A549 treated with dexamethasone at 1 μM for 4 hours (cell line): Measurements from ENCODE around the gene GNLY. TPM values are rescaled to one million over a fixed set of nuclear protein-coding genes. Genes with fewer than 3 reads are reported as not detected.

Experiments
- total RNA-seq: library from RNA; stranded (reverse); fragments of 200-300 nt; extraction: Qiagen RNA extraction; gene quantifications from 5 replicates; pipeline ENCODE4 v1.2.3, GENCODE V29; 2022

The GNLY gene
- total RNA-seq: 0.21 to 0.44 TPM (median 0.30 TPM) in 5 replicates

DNA sequence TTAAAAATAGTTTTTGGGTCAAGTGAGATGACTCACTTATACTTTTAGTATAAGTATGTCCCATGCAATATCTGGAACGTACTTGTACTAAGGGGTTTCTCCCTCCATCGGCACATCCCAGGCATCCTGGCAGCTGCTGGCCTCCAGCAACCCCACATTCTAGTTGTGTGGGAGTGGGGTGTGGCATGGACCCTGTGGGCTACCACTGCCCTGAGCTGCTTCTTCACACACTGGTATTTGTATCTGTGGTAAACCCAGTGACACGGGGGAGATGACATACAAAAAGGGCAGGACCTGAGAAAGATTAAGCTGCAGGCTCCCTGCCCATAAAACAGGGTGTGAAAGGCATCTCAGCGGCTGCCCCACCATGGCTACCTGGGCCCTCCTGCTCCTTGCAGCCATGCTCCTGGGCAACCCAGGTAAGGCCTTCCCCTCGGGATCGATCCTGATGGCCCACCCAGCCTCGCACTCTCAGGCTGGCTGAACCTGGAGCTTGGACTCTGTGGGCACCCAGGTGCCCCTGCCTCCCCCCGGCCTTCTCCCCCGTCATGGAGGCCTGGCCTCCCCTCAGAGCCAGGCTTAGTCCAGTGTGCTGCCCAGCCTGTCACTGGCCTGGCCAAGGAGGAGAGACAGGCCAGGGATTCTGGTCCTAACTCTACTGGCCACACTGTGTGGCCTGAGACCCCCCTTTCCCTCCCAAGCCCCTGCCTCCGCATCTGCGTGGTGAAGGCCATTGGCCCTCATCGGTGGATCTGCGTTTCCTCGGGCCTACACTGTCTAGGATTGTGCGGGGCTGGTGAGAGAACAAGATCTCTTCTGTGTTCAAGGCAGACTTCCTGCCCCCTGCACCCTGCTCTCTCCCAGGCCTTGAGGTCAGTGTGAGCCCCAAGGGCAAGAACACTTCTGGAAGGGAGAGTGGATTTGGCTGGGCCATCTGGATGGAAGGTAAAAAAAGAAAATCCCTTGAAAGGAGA is at the start of gene GNLY:
TSS of gene GNLY (plus strand) at position 307 of the 974 bp plus-strand sequence. CDS start at position 368, 61 bp downstream.

DNA sequence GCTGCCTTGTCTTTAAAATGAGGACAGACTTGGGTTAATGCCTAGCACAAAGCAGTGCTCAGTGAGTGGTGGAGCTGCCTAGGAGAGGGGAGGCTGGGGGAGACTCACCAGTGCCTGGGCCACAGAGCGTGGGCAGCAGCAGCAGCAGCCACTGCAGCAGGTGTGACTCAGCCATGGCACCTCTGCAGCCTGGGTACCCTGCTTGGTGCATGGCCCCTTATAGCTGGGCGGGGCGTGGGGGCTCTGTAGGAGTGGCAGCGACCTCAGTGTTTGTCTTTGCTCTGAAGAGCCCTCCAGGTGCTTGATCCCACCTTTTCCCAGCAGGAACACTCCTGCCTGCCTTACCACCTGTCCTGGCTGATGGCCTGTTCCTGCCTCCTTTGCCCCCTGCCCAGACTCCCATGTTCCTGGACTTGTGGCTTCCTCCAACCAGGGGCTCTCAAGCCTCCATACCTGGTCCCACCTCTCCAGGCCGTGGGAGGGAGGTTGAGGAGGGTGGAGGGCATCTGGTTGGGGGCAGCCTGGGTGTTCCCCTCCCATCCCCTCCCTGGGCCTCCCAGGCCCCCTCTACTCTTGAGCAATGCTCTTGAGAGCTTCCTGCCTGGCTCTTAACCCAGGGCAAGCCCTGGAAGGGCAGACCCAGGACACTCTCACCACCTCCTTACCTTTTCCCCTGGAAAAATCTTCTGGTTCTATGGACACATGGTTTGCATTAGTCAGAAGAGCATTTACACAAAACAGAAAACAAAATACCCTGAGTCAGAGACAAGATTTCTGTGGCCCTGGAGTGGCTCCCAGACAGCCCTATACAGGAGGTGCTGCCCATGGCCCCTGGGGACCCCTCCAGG is 25.9 kb upstream of the GNLY start, which contains the start of gene SFTPB:
TSS of gene SFTPB (minus strand) at position 191 of the 848 bp plus-strand sequence. CDS start at position 175, 16 bp downstream.

Other genes with a start within 250 kb of the GNLY start
- 523 to 615 TPM (median 601 TPM) in 5 replicates for gene MAT2A, start 155.2 kb upstream of the GNLY start, total RNA-seq
- gene GGCX, start 132.9 kb upstream of the GNLY start, total RNA-seq: 38.3 to 43.4 TPM (median 41.7 TPM) in 5 replicates
- gene VAMP8, start 116.8 kb upstream of the GNLY start, total RNA-seq: 13.9 to 21.4 TPM (median 15.6 TPM) in 5 replicates
- gene VAMP5, start 109.9 kb upstream of the GNLY start, total RNA-seq: 0.13 to 0.15 TPM (median 0.14 TPM) in 3 of 5 replicates, not detected in the others
- 163 to 193 TPM (median 170 TPM) in 5 replicates for gene RNF181, start 98.6 kb upstream of the GNLY start, total RNA-seq
- 11.7 to 15.9 TPM (median 14.8 TPM) in 5 replicates for gene TMEM150A, start 91.7 kb upstream of the GNLY start, total RNA-seq
- 22.1 to 26.2 TPM (median 24.1 TPM) in 5 replicates for gene C2orf68, start 82.3 kb upstream of the GNLY start, total RNA-seq
- 70.9 to 76.6 TPM (median 73.4 TPM) in 5 replicates for gene USP39, start 78.2 kb upstream of the GNLY start, total RNA-seq
- gene SFTPB, start 26.2 kb upstream of the GNLY start, total RNA-seq: 0.09 to 0.22 TPM (median 0.16 TPM) in 4 of 5 replicates, not detected in the other
- 14.5 to 19.7 TPM (median 17.9 TPM) in 5 replicates for gene ATOH8, start 59.6 kb downstream of the GNLY start, total RNA-seq
- 20.2 to 30.7 TPM (median 24.8 TPM) in 5 replicates for gene ST3GAL5, start 194.6 kb downstream of the GNLY start, total RNA-seq